ACC112 (cell line): ENCODE data around the gene ZBTB24.

Experiments used
- H2AFZ ChIP-seq: fragments of 200-600 bp; sonication (generic); one replicate; pipeline ENCODE4 v1.6.0; 2017; ENCODE audit warnings: antibody characterized with exemption, low read length; ENCODE audit not compliant: unreplicated experiment
- H3K27ac ChIP-seq: fragments of 200-600 bp; sonication (generic); 2 replicates; pipeline ENCODE4 v1.5.1; 2014; ENCODE audit warnings: low read depth, mild to moderate bottlenecking, antibody characterized with exemption, low read length, moderate library complexity
- H3K27me3 ChIP-seq: fragments of 200-600 bp; sonication (generic); 2 replicates; pipeline ENCODE4 v1.6.1; 2014; ENCODE audit warnings: mild to moderate bottlenecking, antibody characterized with exemption, low read length, moderate library complexity, mixed read lengths; ENCODE audit not compliant: insufficient read depth
- H3K36me3 ChIP-seq: fragments of 200-600 bp; sonication (generic); 2 replicates; pipeline ENCODE4 v1.6.1; 2016; ENCODE audit warnings: mild to moderate bottlenecking, antibody characterized with exemption, low read length, moderate library complexity, mixed read lengths; ENCODE audit not compliant: insufficient read depth
- H3K4me1 ChIP-seq: fragments of 200-600 bp; sonication (generic); one replicate; pipeline ENCODE4 v1.6.1; 2016; ENCODE audit warnings: low read length, mixed read lengths; ENCODE audit not compliant: insufficient read depth, unreplicated experiment, control insufficient read depth
- H3K4me3 ChIP-seq: fragments of 200-600 bp; sonication (generic); 2 replicates; pipeline ENCODE4 v1.5.1; 2014; ENCODE audit warnings: mild to moderate bottlenecking, low read depth, low read length
- H3K79me2 ChIP-seq: fragments of 200-600 bp; sonication (generic); one replicate; pipeline ENCODE4 v1.6.0; 2016; ENCODE audit warnings: low read length; ENCODE audit not compliant: control insufficient read depth, unreplicated experiment, insufficient read depth

ZBTB24 gene

DNA sequence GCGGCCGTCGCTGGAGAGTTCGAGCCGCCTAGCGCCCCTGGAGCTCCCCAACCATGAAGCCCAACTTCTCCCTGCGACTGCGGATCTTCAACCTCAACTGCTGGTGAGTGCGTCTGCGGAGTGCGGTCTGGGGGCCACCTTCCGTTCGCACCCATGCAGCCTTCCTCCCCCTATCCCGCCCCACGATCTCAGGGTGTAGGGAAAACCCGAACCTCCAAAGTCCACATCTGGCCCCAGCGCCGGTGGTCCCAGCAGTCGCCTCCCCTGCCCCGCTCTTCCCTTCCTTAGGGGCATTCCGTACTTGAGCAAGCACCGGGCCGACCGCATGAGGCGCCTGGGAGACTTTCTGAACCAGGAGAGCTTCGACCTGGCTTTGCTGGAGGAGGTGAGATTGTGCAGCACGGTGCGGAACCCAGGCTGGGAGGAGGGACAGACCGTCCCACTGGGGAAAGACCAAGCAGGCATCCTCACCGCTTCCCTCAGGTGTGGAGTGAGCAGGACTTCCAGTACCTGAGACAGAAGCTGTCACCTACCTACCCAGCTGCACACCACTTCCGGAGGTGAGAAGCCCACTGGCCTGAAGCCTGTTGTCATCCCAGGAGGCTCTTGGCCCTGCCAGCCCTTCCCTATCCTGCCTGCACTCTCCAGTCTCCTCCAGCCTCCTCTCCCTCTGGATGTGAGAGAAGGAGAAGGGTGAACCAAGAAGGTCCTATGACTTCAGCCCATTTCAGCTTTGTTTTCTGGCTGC, 41.8 kb downstream of the ZBTB24 start:
- Histone ChIP-seq H3K4me3 (peak overlapping the region; percentile 87), H2AFZ (peak overlapping the region; percentile 26), H3K27ac (peak overlapping the region; percentile 62; the same call in 1 of the 2 replicates), H3K36me3 (no peaks in the 10 kb centered on the region), H3K27me3 (no peaks in the 10 kb centered on the region), H3K4me1 (peaks cover 7% of the 10 kb centered on the region), H3K79me2 (no peaks in the 10 kb centered on the region)

DNA sequence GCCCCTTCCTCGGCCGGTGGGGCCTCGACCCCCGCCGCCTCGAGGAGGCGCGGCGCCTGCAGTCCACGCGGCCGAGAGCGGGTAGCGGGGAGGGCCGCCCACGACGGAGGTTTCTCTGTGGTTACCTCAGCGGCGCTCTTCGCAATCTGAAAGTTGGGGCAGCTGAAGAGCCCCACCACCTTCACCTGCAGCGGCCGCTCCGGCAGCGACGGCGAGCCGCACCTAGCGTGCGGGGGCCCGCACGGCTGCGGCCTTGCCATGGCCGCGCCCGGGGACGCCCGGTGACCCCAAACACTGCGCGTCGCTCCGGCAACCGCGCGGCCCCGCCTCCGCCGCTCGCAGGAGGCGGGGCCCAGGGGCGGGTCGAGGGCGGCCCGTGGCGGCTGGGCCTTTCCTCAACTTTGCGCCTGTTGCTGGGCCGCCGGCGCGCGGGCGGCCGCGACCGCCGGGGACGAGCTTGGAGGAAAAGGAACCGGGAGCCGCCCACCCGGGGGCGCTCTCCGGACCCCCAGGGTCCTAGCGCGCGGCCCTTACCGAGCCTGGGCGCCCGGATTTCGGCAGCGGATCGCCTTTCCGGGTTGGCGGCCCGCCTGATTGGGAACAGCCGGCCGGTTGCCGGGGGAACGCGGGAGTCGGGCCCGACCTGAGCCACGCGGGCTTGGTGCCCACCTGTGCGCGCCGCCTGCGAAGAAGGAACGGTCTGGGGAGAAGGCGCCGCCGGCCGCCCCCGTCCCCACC, 42.5 kb downstream of the ZBTB24 start, which contains the start of the genes PPIL6 and SMPD2:
PPIL6 (minus strand) TSS at position 298 of the 738 bp plus-strand sequence; CDS start at position 260, 38 bp downstream.
SMPD2 (plus strand) TSS at position 394 of the 738 bp plus-strand sequence. CDS start 398 bp downstream, outside the sequence.
- H3K36me3 ChIP-seq = no peaks in the 10 kb centered on the region
- no peaks in the 10 kb centered on the region for H3K27me3 ChIP-seq
- H2AFZ ChIP-seq = peak within 1 kb of the TSS; percentile 86
- H3K27ac ChIP-seq = peak within 1 kb of the TSS; percentile 65
- H3K4me1 ChIP-seq = peaks cover 7% of the 10 kb centered on the region
- no peaks in the 10 kb centered on the region for H3K79me2 ChIP-seq
- peak within 1 kb of the TSS; percentile 87 for H3K4me3 ChIP-seq

DNA sequence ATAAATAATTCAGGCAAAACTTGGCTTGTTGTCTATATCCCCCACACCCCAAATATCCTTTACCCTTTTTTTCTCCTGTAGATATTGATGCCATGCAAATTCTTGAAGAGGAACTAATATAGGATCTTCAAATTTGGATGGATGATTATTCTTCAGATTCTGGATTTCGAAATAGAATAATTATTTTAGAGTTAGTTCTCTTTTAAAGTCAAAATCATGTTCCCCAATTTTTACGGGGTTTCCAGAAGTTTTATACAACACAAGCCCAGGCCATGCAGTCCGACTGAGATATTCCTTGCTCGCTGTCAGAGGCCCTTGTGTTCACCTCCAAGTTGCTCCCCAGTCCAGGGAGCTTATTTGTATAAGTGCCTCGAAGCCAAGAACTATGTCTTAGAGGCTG, 47.0 kb downstream of the ZBTB24 start:
- Histone ChIP-seq H2AFZ (no peak overlapping the region), H3K4me3 (no peak overlapping the region), H3K36me3 (no peaks in the 10 kb centered on the region), H3K79me2 (no peaks in the 10 kb centered on the region), H3K27me3 (no peaks in the 10 kb centered on the region), H3K27ac (no peak overlapping the region), H3K4me1 (no peaks in the 10 kb centered on the region)

DNA sequence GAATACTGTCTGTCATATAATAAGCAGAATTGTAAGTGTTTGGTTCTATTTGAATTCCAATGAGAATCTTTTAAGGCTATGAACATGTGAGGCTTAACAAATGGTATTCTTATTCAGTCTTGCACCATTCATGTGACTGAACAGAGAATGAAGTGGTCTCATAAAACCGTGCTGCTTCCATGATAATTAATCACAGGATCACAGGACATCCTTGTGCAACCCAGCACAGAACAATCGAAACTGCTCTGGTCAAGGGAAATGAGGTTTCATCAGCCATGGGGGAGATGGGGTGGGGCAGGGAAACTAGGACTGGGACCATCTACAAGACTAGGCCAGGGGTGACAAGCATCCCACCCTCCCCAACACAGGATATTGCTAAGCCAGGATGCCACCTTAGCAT, 48.6 kb downstream of the ZBTB24 start:
- no peak overlapping the region for H2AFZ ChIP-seq
- H3K27ac ChIP-seq = no peak overlapping the region
- H3K4me3 ChIP-seq = no peak overlapping the region
- no peaks in the 10 kb centered on the region for H3K4me1 ChIP-seq
- no peaks in the 10 kb centered on the region for H3K36me3 ChIP-seq
- H3K79me2 ChIP-seq = no peaks in the 10 kb centered on the region
- no peaks in the 10 kb centered on the region for H3K27me3 ChIP-seq

DNA sequence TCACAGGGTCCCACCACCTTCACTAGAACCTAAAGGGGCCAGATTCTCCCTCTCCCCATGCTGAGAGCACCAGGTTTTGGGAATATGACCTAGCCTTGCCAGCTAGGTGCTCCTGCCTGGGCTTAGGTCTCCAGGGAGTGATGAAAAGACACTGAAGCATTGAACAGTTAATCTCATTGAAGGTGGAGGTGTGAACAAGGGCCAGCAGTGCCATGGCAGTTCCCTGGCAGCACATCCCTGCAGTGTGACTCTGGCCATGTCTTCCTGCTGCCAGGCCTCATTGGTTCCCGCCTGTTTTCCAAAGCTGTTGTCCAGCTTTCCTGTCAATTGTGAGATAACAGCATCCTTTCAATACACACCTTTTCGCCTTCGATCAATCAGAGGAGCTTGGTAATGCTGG, 53.5 kb downstream of the ZBTB24 start:
- H3K79me2 ChIP-seq = no peaks in the 10 kb centered on the region
- H3K4me1 ChIP-seq = peaks cover 6% of the 10 kb centered on the region
- no peak overlapping the region for H3K27ac ChIP-seq
- no peaks in the 10 kb centered on the region for H3K36me3 ChIP-seq
- H3K27me3 ChIP-seq = no peaks in the 10 kb centered on the region
- no peak overlapping the region for H3K4me3 ChIP-seq
- H2AFZ ChIP-seq = no peak overlapping the region

DNA sequence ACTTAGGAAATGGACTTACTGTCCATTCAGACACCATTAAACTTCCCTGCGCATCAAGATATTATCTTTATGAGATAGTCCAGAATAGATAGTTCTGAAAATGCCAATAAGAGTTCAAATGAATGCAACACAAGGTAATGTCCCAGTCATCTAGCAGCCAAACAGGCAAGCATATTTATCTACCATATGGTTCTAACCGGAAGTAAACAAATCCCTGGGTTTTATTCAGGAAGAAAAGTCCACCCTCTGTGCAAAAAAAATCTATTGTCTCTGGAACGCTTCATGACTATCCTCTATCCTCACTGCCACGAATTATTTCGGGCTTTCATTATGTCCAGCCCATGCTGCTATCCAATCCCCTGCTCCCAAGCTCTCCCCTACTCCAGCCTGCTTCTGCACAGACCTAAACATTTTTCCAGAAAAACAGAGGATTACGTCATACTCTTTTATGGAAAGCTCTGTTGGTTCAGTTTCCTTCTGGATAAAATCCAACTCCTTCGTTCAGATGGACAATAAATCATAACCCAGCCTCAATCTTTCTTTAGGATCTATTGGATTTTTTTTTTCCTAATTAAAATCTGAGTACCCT, 54.0 kb downstream of the ZBTB24 start:
- Histone ChIP-seq H3K4me3 (no peak overlapping the region), H3K79me2 (no peaks in the 10 kb centered on the region), H3K27ac (no peak overlapping the region), H3K27me3 (no peaks in the 10 kb centered on the region), H2AFZ (no peak overlapping the region), H3K4me1 (peaks cover 11% of the 10 kb centered on the region), H3K36me3 (no peaks in the 10 kb centered on the region)

DNA sequence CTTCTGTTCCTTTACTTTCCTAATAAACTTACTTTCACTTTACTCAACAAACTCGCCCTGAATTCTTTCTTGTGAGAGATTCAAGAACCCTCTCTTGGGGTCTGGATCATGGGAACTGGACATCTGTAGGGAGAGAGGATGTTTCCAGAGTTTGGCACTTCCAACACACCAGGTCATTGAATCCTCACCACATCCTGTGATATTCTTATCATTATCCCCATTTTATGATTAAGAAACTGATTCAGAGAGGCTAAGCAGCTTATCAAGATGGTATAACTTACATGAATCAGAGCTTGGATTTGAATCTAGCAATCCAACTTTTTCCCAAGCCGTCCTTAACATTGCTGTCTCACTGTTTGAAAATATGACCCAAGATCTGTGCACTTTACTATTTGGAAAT, 58.1 kb downstream of the ZBTB24 start:
- peak overlapping the region; percentile 14; the same call in 1 of the 2 replicates for H3K27ac ChIP-seq
- H3K4me1 ChIP-seq = peaks cover 11% of the 10 kb centered on the region
- no peaks in the 10 kb centered on the region for H3K27me3 ChIP-seq
- no peaks in the 10 kb centered on the region for H3K36me3 ChIP-seq
- H3K79me2 ChIP-seq = no peaks in the 10 kb centered on the region
- H3K4me3 ChIP-seq = peak overlapping the region; percentile 64; the same call in 1 of the 2 replicates
- peak overlapping the region; percentile 87 for H2AFZ ChIP-seq

DNA sequence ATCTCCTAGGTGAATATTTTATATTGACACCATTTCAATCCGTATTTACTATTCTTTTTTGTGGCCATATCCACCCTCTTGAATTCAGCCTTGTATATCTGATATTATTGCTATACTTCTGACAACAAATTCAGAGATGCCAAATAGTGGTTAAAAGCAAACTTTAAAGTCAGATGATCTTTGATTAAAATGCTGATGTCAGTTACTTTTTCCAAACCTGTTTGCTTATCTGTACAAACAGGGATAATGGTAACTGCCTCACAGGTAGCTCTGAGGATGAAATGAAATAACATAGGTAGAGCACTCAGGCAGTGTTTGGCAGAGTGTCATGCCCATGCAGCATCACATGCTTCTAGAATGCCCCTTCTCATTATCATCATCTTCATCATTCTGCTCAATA, 61.8 kb downstream of the ZBTB24 start:
- Histone ChIP-seq H3K27me3 (no peaks in the 10 kb centered on the region), H2AFZ (no peak overlapping the region), H3K4me1 (peaks cover 11% of the 10 kb centered on the region), H3K4me3 (no peak overlapping the region), H3K36me3 (no peaks in the 10 kb centered on the region), H3K27ac (no peak overlapping the region), H3K79me2 (no peaks in the 10 kb centered on the region)

DNA sequence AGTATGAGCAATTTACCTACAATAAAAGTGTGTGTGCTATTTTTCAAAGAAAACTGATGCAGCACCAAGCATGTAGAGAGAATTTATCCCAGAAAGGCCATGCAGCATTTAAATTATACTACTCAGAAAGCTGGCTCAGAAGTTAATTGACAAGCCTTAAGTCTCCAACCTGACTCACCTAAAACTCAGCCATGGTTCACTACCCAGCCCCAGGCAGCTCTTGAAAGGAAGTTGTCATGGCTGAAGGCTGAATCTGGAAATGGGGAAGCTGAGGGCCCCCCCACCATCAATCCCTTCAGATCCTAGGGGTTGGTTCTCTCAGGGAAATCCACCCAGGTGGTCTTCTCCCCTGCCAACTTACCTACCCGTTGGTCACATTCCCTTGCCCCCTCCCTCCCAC, 62.3 kb downstream of the ZBTB24 start:
- no peak overlapping the region for H3K4me3 ChIP-seq
- H3K4me1 ChIP-seq = peaks cover 11% of the 10 kb centered on the region
- H3K79me2 ChIP-seq = no peaks in the 10 kb centered on the region
- no peak overlapping the region for H2AFZ ChIP-seq
- no peaks in the 10 kb centered on the region for H3K27me3 ChIP-seq
- no peak overlapping the region for H3K27ac ChIP-seq
- no peaks in the 10 kb centered on the region for H3K36me3 ChIP-seq

DNA sequence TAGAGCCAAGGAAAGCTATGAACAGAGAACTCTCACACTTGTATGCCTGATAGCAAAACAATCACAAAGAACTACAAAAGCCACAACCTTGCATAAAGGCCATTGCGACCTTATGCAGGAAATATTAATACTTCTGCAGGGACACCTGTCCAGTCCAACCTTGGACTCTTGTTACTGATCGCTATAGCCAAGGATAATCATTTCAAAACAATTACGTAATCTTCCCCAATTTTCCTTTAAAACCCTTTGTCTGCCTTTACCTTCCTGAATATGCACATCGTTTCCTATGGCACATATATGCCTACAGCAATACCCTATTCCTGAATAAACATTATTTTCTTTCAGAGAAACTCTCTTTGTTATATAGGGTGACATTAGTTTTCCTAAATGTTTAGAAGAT, 65.4 kb downstream of the ZBTB24 start:
- Histone ChIP-seq H3K36me3 (no peaks in the 10 kb centered on the region), H3K79me2 (no peaks in the 10 kb centered on the region), H3K4me3 (no peak overlapping the region), H3K27ac (no peak overlapping the region), H2AFZ (no peak overlapping the region), H3K4me1 (no peaks in the 10 kb centered on the region), H3K27me3 (no peaks in the 10 kb centered on the region)
